Measurements from ENCODE around the gene ZC3H18. TPM values are rescaled to one million over a fixed set of nuclear protein-coding genes. Genes with fewer than 3 reads are reported as not detected.

Gene ZC3H18
- total RNA-seq, 1 donor = 13.3 TPM

GRCh38 chr16:88680554-88681083, 110.4 kb downstream of the ZC3H18 start:
- no peak overlapping the region for H3K4me3 ChIP-seq (ENCODE audit: low read depth, low read length)
- TF ChIP-seq CTCF (IDR thresholded peaks at IDR 0.05; ENCODE audit: insufficient read depth, low read length) = no peak
- no peak for DNase-seq (ENCODE audit: low read depth)

GRCh38 chr16:88681084-88681680, 111.0 kb downstream of the ZC3H18 start:
- H3K4me3 ChIP-seq (ENCODE audit: low read depth, low read length) = no peak overlapping the region
- DNase-seq (ENCODE audit: low read depth) = no peak
- no peak for TF ChIP-seq CTCF (IDR thresholded peaks at IDR 0.05; ENCODE audit: insufficient read depth, low read length)

Other genes starting within 250 kb of the ZC3H18 start
- gene ZNF469, start 187.4 kb upstream of the ZC3H18 start, total RNA-seq (ENCODE audit: low replicate concordance) = 5.8 and 7.0 TPM in 2 replicates
- gene ZFPM1, start 117.1 kb upstream of the ZC3H18 start, total RNA-seq (ENCODE audit: low replicate concordance) = 4.2 and 5.2 TPM in 2 replicates
- gene IL17C, start 68.2 kb downstream of the ZC3H18 start, total RNA-seq (ENCODE audit: low replicate concordance) = not detected in 2 replicates
- 41.5 and 98.0 TPM in 2 replicates for gene CYBA, start 80.7 kb downstream of the ZC3H18 start, total RNA-seq (ENCODE audit: low replicate concordance)
- 24.4 and 97.4 TPM in 2 replicates for gene MVD, start 92.7 kb downstream of the ZC3H18 start, total RNA-seq (ENCODE audit: low replicate concordance)
- gene SNAI3, start 116.1 kb downstream of the ZC3H18 start, total RNA-seq (ENCODE audit: low replicate concordance) = not detected in 2 replicates
- gene RNF166, start 136.0 kb downstream of the ZC3H18 start, total RNA-seq (ENCODE audit: low replicate concordance) = 10.2 and 14.1 TPM in 2 replicates
- gene CTU2, start 136.1 kb downstream of the ZC3H18 start, total RNA-seq (ENCODE audit: low replicate concordance) = 4.3 and 15.2 TPM in 2 replicates
- gene PIEZO1, start 214.8 kb downstream of the ZC3H18 start, total RNA-seq (ENCODE audit: low replicate concordance) = 143 and 150 TPM in 2 replicates
- 0.82 and 26.8 TPM in 2 replicates for gene CDT1, start 233.4 kb downstream of the ZC3H18 start, total RNA-seq (ENCODE audit: low replicate concordance)
- gene APRT, start 241.5 kb downstream of the ZC3H18 start, total RNA-seq (ENCODE audit: low replicate concordance) = 54.0 and 73.8 TPM in 2 replicates